Raji (cell line): ENCODE results near the gene CCDC59.

Experiments
- POLR2A ChIP-seq: IDR thresholded peaks from 2 replicates; pipeline ENCODE4 v1.6.1; 2011; ENCODE audit warnings: low read depth, low read length, control low read depth; ENCODE audit not compliant: insufficient read depth

CCDC59 gene, protein sequence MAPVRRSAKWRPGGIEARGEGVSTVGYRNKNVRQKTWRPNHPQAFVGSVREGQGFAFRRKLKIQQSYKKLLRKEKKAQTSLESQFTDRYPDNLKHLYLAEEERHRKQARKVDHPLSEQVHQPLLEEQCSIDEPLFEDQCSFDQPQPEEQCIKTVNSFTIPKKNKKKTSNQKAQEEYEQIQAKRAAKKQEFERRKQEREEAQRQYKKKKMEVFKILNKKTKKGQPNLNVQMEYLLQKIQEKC

DNA sequence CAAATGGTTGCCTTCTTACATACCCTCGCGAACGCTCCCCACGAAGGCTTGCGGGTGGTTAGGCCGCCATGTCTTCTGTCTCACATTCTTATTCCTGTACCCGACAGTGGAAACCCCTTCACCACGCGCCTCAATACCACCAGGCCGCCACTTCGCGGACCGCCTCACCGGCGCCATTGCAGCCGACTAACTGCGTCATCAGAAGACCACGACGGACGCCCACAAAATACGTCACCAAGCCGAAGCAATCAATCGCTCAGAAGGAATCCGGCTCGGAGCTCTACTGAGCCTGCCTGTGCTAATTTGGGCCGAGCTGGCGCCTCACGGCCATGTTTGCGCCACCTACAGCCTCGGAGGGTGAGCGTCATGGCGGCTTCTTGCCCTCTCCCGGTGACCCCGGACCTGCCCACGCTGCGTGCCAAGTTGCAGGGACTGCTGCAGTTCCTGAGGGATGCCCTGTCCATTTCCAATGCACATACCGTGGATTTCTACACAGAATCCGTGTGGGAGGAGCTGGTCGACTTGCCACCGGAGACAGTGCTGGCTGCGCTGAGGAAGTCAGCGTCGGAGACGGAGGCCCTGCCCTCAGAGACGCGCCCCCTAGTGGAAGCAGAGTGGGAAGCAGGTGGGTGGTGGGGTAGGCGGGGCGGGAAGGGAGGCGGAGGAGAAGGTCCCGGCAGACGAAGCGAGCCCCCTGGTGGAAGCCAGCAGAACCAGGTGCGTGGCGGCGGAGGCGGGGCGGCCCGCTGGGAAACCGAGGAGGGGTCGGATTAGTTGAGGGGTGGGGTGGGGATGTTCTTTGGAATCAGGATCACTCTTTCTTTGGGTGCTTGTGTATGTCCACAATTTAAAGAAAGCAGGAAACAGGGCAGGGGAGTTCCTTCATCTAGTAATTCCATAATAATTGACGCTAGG is at the start of gene CCDC59, which contains the start of gene METTL25:
Gene CCDC59, minus strand, starts transcription at position 188 of the 915 bp plus-strand sequence. Its CDS starts 11 bp downstream, at position 177.
Gene METTL25, plus strand, starts transcription at position 330 of the 915 bp plus-strand sequence. Its CDS starts 37 bp downstream, at position 367.
- peak; percentile 87 for TF ChIP-seq POLR2A

DNA sequence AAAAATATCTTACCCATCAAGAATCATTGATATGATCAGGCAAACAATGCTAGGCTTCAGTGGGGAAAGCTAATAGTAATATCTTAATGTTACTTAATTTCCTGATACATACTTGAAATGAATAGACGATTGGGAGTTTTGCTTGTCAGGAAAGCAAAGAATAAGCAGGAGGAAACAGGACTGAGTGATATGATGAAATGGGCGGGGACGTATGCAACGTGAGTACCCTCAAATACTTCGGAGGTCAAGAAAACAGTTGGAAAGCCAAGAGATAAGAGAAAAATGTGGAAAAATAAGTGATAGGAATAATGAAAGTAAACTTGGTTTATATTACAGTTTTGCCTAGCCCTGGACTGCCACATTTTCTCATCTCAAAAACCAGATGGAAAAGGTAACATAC is 49.3 kb upstream of the CCDC59 start:
- TF ChIP-seq POLR2A: no peak

DNA sequence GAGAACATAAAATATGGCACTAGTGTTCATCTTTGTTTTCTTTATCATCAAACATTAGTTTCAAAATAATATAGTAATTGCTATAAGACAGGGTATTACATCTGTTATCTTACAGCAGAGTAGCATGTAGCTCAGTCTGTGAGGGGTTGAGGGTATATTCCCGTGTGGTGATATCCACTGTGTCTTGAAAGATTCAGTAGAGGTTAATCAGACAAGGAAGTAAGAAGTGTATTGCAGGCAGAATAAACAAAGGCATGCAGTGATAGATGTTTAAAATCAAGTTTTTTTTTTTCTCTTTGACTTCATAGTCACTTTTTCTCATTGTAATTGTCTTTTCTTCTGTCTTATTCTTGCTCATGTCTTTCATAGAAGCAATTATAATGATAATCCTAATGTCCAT is 48.5 kb upstream of the CCDC59 start:
- TF ChIP-seq POLR2A: no peak

DNA sequence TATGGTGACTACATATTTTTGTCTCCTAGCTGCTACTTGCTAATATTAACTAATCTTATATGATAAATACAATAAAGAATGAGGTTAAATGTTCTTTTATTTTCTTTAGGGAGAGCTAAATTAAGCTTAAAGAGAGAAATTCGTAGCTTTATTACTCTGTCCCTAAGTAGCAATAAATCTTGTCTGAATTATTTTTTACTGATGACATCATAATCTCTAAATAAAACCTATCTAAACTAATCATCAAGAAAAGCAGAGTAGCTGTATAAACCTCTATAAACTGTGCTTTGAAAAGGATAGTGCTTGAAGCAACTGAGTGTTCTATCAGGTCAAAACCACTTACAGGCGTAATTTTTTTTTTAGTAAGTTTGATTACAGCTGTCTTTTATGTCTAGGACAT is 42.6 kb upstream of the CCDC59 start:
- TF ChIP-seq POLR2A: no peak

DNA sequence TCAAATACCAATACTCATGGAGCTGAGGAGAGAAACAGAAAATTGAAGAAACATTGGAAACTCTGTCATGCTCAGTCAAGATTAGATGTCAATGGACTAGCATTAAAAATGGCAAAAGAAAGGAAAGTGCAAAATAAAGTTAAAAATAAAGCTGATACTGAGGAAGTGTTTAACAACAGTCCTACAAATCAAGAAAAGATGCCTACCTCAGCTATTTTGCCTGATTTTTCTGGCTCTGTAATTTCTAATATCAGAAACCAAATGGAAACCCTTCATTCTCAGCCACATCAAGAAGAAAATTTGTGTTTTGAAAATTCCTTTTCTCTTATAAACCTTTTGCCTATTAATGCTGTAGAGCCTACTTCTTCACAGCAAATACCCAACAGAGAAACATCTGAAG is 40.7 kb upstream of the CCDC59 start:
- TF ChIP-seq POLR2A: no peak

DNA sequence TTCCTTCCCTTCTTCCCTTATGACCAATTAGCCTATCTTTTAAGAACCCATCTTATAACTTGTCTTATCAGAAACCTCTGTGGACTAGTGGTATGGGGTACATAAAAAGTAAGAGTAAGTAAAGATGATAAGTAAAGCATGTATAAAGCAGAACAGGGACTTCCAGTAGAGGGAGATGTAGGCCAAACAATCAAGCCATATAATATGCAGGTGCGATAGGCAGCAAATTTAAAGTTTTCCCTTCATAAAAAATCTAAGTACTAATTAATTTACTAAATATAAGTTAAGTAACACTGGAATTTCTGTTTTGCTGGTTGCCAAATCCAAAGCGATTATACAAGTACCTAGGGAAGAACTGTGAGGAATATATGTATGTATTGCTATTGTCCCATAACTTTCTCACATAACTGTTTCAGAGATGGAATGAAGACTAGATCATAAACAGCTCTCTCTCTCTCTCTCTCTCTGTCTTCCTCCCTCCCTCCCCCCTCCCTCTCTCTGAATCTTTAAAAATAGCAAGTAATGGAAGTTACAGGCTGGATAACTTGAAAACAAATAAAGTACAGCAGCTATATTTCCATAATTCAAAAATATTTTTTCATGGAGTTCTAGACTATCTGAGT is 25.9 kb upstream of the CCDC59 start:
- no peak for TF ChIP-seq POLR2A

DNA sequence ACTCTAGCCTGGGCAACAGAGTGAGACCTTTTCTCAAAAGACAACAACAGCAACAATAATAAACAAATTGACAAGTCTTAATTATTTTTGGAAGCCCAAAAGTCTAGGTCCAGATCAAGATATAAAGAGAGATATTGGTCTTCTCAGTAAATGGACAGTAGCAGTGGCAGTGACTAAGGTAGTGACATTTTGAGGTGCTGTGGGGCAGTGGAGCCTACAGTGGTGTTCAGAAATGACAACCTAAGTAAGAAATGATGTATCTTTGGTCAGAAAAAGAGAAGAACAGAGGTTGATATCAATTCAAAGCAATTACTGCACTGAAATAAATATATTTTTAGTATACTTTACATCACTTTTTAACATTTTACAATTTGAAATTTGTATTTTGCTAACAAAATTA is 20.8 kb upstream of the CCDC59 start:
- TF ChIP-seq POLR2A: no peak

DNA sequence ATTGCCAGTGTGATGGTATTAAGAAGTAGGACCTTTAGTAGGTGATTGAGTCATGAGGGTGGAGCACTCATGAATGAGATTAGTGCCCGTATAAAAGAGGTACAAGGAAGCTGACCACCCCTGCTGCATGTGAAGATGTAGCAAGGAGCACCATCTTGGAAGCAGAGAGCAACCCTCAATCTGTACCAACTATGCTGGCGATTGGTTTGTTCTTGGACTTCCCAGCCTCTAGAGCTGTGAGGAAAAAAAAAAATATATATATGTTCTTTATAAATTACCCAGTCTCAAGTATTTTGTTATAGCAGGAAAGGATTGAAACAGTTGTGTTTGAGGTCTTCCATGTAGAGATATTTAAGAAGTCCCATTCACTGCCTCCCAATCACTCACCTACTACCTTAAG is 17.0 kb upstream of the CCDC59 start:
- TF ChIP-seq POLR2A: no peak

DNA sequence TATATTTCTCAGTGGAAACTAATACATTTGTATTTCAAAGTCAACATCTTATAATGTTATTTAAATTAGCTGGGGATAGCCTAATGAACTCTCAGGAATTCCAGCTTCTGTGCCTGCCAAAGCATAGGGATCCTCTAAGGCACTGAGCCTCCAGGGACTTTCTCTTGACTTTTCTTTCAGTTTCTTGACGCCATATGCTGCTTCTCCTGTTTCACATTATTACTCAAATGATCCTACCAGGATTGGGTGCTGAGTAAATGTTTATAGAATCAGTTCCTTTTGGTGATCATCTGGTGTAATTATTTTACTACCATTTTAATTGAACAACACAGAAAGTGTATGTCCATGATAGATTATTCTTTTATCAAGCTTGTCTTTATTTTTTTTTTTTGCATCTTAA is 8.0 kb upstream of the CCDC59 start:
- TF ChIP-seq POLR2A: no peak

DNA sequence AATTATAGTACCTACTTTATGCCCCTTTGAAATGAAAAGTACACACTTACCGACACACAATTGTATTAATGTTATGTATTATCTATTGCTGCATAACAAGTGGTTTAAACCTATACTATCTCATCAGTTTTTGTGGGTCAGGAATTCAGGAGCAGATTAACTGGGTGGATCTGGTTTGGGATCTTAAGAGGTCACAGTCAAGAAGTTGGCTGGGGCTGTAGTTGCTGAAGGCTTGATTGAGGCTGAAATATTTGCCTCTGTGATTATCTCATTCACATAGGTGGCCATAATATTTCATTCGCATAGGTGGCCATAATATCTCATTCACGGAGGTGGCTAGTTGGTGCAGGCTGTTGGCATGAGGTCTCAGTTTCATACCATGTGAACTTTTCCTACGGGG is 5.8 kb upstream of the CCDC59 start:
- TF ChIP-seq POLR2A: no peak

DNA sequence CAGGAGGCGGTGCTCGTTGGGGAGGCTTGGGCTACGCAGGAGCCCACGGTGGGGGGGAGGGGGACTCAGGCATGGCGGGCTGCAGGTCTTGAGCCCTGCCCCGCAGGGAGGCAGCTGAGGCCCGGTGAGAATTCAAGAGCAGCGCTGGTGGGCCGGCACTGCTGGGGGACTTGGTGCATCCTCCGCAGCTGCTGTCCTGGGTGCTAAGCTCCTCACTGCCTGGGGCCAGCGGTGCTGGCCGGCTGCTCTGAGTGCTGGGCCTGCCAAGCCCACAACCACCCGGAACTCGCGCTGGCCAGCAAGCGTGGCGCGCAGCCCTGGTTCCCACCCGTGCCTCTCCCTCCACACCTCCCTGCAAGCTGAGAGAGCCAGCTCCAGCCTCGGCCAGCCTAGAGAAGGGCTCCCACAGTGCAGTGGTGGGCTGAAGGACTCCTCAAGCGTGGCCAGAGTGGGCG is 3.3 kb upstream of the CCDC59 start:
- no peak for TF ChIP-seq POLR2A

DNA sequence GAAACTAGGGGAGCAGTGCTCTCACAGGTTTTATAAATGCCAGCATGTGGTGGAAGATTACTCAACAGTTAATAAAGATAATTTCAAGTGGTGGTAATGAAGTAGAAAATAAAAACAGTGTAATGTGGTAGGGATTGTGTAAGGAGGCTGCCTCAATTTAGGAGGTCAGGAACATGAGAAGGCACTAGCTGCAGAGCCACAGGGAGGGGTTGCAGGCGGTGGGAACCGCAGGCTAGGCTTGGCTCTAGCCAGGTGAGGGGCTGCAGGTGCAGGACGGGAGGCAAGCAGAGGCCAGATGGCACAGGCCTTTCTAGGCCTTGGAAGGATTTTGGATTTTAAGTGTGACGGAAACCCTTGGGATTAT is 910 bp upstream of the CCDC59 start:
- no peak for TF ChIP-seq POLR2A

DNA sequence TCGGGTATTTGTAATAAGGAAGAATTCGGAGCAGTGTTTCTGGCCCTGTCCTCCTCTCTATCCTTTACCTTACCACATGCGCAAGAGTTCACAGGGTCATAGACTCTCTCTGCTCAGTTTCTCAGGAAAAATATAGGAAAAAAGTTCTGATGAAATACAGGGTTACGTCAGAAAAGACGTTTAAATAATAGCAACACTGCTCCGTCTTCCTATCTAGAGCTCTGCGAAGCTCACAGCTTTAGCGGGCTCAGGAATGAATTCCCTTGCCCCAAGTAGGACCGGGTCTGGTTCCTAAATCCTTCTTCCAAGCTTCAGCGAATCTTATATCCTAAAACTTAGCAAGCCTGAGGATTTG is 365 bp downstream of the CCDC59 start:
- TF ChIP-seq POLR2A: no peak

DNA sequence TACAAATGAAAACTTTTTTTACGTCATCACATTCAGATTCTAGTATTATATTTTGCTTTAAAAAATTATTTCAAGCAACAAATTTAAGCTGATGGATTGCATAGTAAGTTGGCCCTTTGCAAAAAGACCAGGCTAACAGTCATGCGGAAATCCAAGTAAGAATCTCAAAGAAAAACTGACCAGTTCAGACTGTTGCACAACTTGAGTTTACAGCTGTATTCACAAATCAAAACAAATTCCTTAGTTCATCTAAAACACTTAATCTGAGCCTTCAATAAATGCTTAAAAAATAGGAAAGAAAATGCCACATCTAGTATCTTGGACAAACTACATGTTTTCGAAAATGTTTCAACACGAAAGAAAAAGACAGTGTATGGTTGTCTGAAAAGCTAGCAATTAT is 847 bp downstream of the CCDC59 start:
- TF ChIP-seq POLR2A: no peak

DNA sequence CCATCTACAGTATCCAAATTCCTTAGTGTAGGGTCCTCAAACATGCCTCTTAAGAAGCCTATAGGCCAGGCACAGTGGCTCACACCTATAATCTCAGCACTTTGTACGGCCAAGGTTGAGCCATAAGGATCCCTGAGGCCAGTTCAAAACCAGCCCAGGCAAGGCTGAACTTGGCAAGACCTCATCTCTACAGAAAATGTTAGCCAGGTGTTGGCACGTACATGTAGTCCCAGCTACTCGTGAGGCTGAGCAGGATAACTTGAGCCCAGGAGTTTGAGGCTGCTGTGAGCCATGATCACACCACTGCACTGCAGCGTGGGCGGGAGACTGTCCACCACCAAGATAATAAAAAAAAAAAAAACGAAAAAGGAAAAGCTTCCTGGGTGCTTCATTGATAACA is 6.8 kb downstream of the CCDC59 start:
- TF ChIP-seq POLR2A: no peak

DNA sequence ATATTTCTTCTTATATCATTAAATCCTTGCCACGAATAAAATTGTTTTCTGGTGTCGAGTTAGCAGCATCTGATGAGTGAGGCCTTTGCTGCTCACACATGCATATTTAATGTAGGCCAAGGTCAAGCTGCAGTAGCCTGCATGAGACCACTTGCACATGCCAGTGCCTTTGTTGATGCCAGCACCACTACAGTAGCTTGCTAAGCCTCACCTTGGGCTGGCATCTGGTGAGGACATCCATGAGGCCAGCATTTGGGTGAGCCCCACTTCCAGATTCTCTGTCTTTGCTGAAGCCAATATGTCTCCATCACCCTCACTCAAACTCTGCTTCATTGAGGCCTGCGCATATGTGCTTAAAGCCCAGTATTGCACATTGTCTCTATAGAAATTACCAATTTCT is 8.0 kb downstream of the CCDC59 start:
- no peak for TF ChIP-seq POLR2A
